Measurements from ENCODE around the gene HSPA8.

DNA sequence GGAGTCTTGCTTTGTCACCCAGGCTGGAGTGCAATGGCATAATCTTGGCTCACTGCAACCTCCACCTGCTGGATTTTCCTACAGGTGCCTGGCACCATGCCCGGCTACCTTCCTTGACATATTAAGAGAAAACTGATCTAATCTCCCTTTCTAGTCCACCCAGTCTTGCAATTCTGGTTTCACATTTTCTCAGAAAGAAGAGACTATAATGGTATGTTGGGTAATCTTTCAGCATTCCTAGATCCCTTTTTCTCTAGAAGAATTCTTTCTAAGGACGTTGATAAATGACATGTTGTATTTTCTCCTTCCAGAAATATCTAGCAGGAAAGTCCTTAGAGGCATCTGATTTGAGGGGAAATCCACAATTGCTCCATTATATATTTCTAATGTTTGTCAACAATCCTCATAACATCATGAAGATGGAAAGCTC, 10.4 kb upstream of the HSPA8 start:
- no peak for TF ChIP-seq SMC3 (IDR thresholded peaks at IDR 0.05; ENCODE audit: low read depth, low read length)
- TF ChIP-seq, protein P1, sequence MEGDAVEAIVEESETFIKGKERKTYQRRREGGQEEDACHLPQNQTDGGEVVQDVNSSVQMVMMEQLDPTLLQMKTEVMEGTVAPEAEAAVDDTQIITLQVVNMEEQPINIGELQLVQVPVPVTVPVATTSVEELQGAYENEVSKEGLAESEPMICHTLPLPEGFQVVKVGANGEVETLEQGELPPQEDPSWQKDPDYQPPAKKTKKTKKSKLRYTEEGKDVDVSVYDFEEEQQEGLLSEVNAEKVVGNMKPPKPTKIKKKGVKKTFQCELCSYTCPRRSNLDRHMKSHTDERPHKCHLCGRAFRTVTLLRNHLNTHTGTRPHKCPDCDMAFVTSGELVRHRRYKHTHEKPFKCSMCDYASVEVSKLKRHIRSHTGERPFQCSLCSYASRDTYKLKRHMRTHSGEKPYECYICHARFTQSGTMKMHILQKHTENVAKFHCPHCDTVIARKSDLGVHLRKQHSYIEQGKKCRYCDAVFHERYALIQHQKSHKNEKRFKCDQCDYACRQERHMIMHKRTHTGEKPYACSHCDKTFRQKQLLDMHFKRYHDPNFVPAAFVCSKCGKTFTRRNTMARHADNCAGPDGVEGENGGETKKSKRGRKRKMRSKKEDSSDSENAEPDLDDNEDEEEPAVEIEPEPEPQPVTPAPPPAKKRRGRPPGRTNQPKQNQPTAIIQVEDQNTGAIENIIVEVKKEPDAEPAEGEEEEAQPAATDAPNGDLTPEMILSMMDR (IDR thresholded peaks at IDR 0.05): no peak
- TF ChIP-seq POLR2AphosphoS5 (IDR thresholded peaks at IDR 0.05; ENCODE audit: low read depth, low read length): no peak
- no peak for TF ChIP-seq RAD21 (IDR thresholded peaks at IDR 0.05; ENCODE audit: low read length)
- TF ChIP-seq FOXJ3 (CRISPR knock-in tag; IDR thresholded peaks at IDR 0.05): no peak
- no peak for TF ChIP-seq TAF1 (IDR thresholded peaks at IDR 0.05; ENCODE audit: borderline replicate concordance, low read depth, low read length)
